HUES48 (cell line): ENCODE data around the gene FZD8.
A peak's percentile ranks its signal among the peaks of the same experiment; 100 is the strongest.

Experiments used
- H3K27ac ChIP-seq: one replicate; pipeline ENCODE4 v1.7.0; 2013; ENCODE audit warnings: low read depth, low read length, inconsistent platforms
- H3K27me3 ChIP-seq: 2 replicates; pipeline ENCODE4 v1.6.1; 2013; ENCODE audit warnings: mild to moderate bottlenecking, low read length; ENCODE audit not compliant: control insufficient read depth, insufficient read depth
- H3K36me3 ChIP-seq: 2 replicates; pipeline ENCODE4 v1.6.1; 2013; ENCODE audit warnings: low read length; ENCODE audit not compliant: control insufficient read depth, insufficient read depth
- H3K4me1 ChIP-seq: 2 replicates; pipeline ENCODE4 v1.6.1; 2013; ENCODE audit warnings: mild to moderate bottlenecking, low read length; ENCODE audit not compliant: control insufficient read depth, insufficient read depth
- H3K4me3 ChIP-seq: 2 replicates; pipeline ENCODE4 v1.5.1; 2013; ENCODE audit warnings: mild to moderate bottlenecking, low read depth, low read length
- H3K9ac ChIP-seq: 2 replicates; pipeline ENCODE4 v1.6.1; 2013; ENCODE audit warnings: mild to moderate bottlenecking, low read depth, low read length, moderate library complexity
- H3K9me3 ChIP-seq: 2 replicates; pipeline ENCODE4 v1.6.1; 2013; ENCODE audit warnings: low read length; ENCODE audit not compliant: control insufficient read depth, insufficient read depth

The FZD8 gene

GRCh38 chr10:35640951-35641675 is 983 bp downstream of the FZD8 start:
- Histone ChIP-seq H3K27ac (no peak overlapping the region), H3K9ac (peak overlapping the region; percentile 56; the same call in 1 of the 2 replicates), H3K27me3 (peaks cover 28% of the 10 kb centered on the region)

DNA sequence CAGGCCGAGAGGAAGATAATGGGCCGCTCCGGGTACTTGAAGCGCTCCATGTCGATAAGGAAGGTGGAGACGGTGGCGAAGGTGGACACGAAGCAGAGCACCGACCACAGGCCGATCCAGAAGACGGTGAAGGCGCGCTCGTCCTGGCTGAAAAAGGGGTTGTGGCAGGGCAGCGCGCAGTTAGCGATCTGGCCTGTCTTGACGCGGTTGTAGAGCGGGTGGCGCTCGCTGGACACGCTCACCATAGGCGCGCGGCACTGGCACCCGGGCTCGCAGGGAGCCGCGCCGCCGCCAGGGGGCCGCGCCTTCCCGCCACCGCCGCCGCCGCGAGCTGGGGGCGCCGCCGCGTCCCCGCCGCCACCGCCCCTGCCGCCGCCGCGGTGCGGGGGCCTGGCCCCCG is 1.6 kb downstream of the FZD8 start:
- H3K27me3 ChIP-seq, result peaks cover 28% of the 10 kb centered on the region
- H3K4me1 ChIP-seq, result peaks cover 38% of the 10 kb centered on the region
- H3K9me3 ChIP-seq, result no peaks in the 10 kb centered on the region
- no peaks in the 10 kb centered on the region for H3K36me3 ChIP-seq
- H3K27ac ChIP-seq, result no peak overlapping the region
- no peak overlapping the region; the same call in 1 of the 2 replicates for H3K9ac ChIP-seq
- peak overlapping the region; percentile 71 for H3K4me3 ChIP-seq

More at GRCh38 chr10:35640951-35641675, 983 bp downstream of the FZD8 start:
- Histone ChIP-seq H3K36me3 (no peaks in the 10 kb centered on the region), H3K4me1 (peaks cover 32% of the 10 kb centered on the region), H3K9me3 (no peaks in the 10 kb centered on the region), H3K4me3 (peak overlapping the region; percentile 81)

GRCh38 chr10:35639728-35640401 is 2.2 kb downstream of the FZD8 start:
- Histone ChIP-seq H3K4me1 (peaks cover 32% of the 10 kb centered on the region), H3K9ac (peak overlapping the region; percentile 52), H3K4me3 (peak overlapping the region; percentile 71), H3K36me3 (no peaks in the 10 kb centered on the region), H3K27ac (no peak overlapping the region), H3K27me3 (peaks cover 25% of the 10 kb centered on the region), H3K9me3 (no peaks in the 10 kb centered on the region)

DNA sequence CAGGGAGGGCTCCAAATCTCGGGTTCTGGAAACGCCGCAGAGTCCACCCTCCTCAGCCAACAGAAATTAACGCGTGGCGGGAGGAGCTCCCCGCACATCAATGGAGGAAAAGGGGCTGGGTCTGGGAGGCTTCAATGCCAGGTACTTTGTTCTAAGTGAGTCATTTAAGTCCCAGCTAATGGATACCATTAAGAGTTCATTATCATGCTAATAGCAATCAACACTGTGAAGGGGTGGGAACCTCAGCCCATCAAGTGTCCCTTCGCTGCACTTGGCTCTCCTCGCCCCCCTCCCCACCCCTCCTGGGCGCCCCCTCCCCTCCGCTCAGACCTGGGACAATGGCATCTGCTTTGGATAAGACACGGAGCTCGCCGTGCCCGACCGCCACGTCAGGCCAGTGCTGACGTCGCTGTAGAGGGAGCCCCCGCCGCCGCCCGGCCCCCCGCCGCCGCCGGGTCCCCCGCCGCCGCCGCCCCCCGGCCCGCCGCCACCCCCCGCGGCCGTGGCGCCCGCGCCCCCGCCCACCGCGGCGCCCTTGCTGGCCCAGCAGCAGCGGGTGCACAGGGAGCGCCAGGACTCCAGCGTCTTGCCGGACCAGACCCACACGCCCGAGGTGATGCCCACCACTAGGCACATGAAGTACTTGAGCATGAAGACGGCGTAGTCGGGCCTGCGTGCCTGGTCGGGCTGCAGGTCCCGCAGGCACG is 2.9 kb downstream of the FZD8 start:
- peaks cover 27% of the 10 kb centered on the region for H3K4me1 ChIP-seq
- peak overlapping the region; percentile 77 for H3K4me3 ChIP-seq
- H3K9me3 ChIP-seq, result no peaks in the 10 kb centered on the region
- no peaks in the 10 kb centered on the region for H3K36me3 ChIP-seq
- H3K27me3 ChIP-seq, result peaks cover 18% of the 10 kb centered on the region
- peak overlapping the region; percentile 87 for H3K27ac ChIP-seq
- H3K9ac ChIP-seq, result peak overlapping the region; percentile 52; the same call in 1 of the 2 replicates

DNA sequence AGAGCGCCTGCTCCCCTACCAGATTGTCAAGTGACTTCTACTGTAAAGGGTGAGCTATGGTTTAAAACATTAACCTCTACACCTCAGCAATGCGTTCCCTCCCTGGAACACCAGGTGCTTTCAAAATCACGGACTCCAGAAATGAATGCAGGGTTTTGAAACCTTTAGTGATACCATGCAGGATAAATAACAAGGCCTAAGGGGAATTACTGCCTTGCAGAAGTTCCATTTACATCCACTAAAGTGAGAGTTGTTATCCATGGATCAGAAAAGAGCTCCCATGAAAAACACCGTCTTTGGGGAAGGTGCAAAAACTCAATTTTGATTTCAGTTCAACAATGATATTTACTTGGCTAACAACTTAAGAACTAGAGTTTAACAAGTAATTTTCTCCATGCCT is 4.0 kb downstream of the FZD8 start:
- no peak overlapping the region for H3K9ac ChIP-seq
- peaks cover 16% of the 10 kb centered on the region for H3K27me3 ChIP-seq
- peak overlapping the region; percentile 53 for H3K27ac ChIP-seq
- peak overlapping the region; percentile 77 for H3K4me3 ChIP-seq
- H3K9me3 ChIP-seq, result no peaks in the 10 kb centered on the region
- no peaks in the 10 kb centered on the region for H3K36me3 ChIP-seq
- H3K4me1 ChIP-seq, result peaks cover 25% of the 10 kb centered on the region

DNA sequence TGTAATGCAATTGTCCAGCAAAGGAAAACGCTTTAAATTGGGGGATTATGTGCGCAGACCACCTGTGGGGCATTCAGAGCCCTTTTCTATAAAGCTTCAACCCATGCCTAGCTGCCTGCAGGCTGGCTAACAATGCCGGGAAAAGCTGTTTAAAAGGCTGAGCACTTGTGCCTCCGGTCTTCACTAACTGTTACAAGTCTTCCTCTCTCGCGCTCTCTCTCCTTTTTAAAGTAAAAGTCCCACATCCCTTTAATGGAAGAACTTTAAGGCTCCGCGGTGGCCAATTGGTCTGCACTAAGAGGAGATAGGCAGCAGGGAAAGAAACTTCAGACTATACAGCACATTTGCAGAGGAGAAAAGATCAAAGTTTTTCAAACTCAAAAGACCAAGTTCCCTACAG is 4.6 kb downstream of the FZD8 start:
- Histone ChIP-seq H3K9ac (no peak overlapping the region), H3K27ac (peak overlapping the region; percentile 53), H3K9me3 (no peaks in the 10 kb centered on the region), H3K27me3 (peaks cover 16% of the 10 kb centered on the region), H3K36me3 (no peaks in the 10 kb centered on the region), H3K4me3 (peak overlapping the region; percentile 77), H3K4me1 (peaks cover 30% of the 10 kb centered on the region)

DNA sequence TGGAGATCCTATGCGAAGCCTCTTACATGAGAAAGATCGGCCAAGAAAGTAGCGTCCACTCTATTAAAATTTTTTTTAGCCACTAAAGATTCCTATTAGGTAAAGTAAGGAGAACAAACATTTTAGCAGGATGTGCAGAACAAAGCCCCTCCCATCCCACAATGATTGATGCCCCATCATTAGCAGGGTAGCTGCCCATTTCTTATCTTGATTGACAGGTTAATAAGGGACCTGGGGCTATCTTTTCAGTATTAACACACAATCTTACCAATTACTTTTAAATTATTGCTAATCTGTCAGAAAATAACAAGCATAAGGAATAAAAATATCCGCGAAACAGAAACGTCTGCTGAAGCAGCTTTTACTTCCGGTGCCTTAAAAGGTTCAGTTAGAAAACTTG is 5.1 kb downstream of the FZD8 start:
- Histone ChIP-seq H3K9ac (no peak overlapping the region), H3K4me3 (peak overlapping the region; percentile 47)

DNA sequence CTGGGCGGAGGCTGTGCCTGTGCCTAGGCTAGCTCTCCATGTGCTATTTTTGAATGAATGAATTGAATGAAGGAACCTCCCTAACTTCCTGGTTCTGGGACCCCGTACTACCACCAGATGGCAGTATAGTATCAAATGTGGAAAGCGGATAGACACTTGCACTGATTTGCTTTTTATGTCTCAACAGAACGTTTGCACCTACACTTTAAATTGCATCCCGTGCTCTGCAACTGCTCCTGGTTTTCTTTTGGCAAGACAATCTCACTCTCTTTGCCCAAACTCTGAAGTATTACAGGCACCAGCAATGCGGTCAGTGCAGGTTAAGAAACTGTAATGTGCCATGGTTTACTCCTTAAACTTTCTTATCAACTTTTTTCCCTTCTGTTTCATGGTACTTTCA is 6.5 kb downstream of the FZD8 start:
- H3K9ac ChIP-seq, result no peak overlapping the region
- H3K27me3 ChIP-seq, result peaks cover 11% of the 10 kb centered on the region
- H3K27ac ChIP-seq, result no peak overlapping the region

More for the DNA sequence above, 5.1 kb downstream of the FZD8 start:
- Histone ChIP-seq H3K9me3 (no peaks in the 10 kb centered on the region), H3K36me3 (no peaks in the 10 kb centered on the region), H3K27me3 (peaks cover 16% of the 10 kb centered on the region), H3K27ac (peak overlapping the region; percentile 53), H3K4me1 (peaks cover 31% of the 10 kb centered on the region)

GRCh38 chr10:35633006-35633980 is 8.8 kb downstream of the FZD8 start:
- no peak overlapping the region for H3K4me3 ChIP-seq
- no peak overlapping the region for H3K27ac ChIP-seq
- no peaks in the 10 kb centered on the region for H3K9me3 ChIP-seq
- H3K9ac ChIP-seq, result no peak overlapping the region
- peaks cover 29% of the 10 kb centered on the region for H3K4me1 ChIP-seq
- H3K27me3 ChIP-seq, result peaks cover 3% of the 10 kb centered on the region; the same call in 1 of the 2 replicates
- H3K36me3 ChIP-seq, result no peaks in the 10 kb centered on the region

More for the DNA sequence above, 6.5 kb downstream of the FZD8 start:
- H3K4me1 ChIP-seq, result peaks cover 31% of the 10 kb centered on the region
- no peak overlapping the region for H3K4me3 ChIP-seq
- H3K36me3 ChIP-seq, result no peaks in the 10 kb centered on the region
- no peaks in the 10 kb centered on the region for H3K9me3 ChIP-seq

GRCh38 chr10:35632027-35632426 is 10.1 kb downstream of the FZD8 start:
- Histone ChIP-seq H3K4me1 (peaks cover 21% of the 10 kb centered on the region), H3K27me3 (no peaks in the 10 kb centered on the region; the same call in 1 of the 2 replicates), H3K27ac (no peak overlapping the region), H3K4me3 (no peak overlapping the region), H3K9ac (no peak overlapping the region), H3K9me3 (no peaks in the 10 kb centered on the region), H3K36me3 (no peaks in the 10 kb centered on the region)
